TTC549 (cell line): Measurements from ENCODE around the gene NDUFA7.

Source experiments
- FAIRE-seq: peaks from 2 replicates; lab custom pipeline; 2012; peaks lifted over from hg19 to GRCh38; lab: Jason Lieb, UNC

The NDUFA7 gene

DNA sequence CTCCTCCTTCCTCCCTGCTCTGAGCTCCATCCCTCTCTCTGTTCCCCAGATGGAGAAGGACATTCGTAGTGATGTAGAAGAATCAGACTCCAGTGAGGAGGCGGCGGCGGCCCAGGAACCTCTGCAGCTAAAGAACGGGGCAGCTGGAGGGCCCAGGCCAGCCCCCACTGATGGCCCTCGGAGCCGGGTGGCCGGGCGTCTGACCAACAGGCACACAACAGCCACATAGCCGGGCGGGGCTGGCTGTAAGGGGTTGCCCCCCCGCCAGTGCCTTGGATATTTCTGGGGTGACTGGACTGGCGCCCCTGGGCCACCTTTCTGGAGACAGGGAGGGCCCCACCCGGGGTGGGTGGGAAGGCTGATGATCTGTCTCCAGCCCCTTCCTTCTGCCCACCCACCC, 59.3 kb downstream of the NDUFA7 start:
- FAIRE-seq = no peak

GRCh38 chr19:8261347-8261746, 59.8 kb downstream of the NDUFA7 start:
- no peak for FAIRE-seq
